RPMI8226 (cell line): ENCODE data around the gene DMD.
"Not testable (repeated sequence)": the region's sequence is repeated elsewhere in the genome, so short reads cannot be mapped to it uniquely, and the experiment has no call there.

Experiments
- DNase-seq: peaks from one replicate; pipeline ENCODE4 v3.0.0-alpha.2; 2015

DMD gene

DNA sequence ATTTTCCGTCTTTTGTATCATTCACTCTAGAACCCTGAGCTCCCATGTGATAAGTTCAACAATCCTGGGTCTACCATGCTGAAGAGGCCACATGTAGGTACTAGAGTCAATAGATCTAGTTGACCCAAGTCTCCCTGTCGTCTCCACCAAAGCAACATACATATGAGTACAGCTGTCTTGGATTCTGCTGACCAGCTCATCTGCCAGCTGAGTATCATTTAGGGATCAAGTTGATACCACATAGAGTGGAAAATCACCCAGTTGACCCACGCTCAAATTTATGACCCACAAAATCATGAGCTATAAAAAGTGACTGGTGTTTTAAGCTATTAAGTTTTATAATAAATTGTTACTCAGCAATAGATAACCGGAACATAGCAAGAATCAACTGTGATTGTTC, 61.8 kb downstream of the DMD start:
- DNase-seq: no peak

DNA sequence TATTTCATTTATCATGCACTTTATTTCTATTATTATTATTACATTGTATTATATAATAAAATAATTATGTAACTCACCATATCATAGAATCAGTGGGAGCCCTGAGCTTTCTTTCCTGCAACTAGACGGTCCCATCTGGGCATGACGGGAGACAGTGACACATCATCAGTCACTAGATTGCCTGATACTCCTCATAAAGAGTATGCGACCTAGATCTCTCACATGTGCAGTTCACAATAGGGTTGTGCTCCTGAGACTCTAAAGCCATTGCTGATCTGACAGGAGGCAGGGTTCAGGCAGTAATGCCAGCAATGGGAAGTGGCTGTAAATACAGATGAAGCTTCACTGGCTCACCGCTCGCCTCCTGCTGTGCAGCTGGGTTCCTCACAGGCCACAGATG, 62.3 kb downstream of the DMD start:
- no peak for DNase-seq

DNA sequence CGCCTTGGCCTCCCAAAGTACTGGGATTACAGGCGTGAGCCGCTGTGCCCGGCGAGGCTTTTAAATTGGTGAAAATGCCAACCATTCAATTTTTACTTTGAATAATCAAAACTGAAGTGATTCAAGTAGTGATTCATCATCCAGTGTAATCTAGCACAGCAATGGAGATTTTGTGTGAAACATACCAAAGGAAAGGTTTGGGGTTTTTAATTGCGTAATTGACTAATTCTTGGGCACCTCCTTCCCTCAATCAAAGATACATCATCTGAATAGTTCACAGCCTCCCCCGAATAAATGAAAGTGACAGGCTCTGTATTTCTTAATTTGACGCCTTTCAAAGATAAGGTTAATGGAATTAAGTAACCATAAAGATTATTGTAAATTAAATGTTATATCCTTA, 69.0 kb downstream of the DMD start:
- no peak for DNase-seq

DNA sequence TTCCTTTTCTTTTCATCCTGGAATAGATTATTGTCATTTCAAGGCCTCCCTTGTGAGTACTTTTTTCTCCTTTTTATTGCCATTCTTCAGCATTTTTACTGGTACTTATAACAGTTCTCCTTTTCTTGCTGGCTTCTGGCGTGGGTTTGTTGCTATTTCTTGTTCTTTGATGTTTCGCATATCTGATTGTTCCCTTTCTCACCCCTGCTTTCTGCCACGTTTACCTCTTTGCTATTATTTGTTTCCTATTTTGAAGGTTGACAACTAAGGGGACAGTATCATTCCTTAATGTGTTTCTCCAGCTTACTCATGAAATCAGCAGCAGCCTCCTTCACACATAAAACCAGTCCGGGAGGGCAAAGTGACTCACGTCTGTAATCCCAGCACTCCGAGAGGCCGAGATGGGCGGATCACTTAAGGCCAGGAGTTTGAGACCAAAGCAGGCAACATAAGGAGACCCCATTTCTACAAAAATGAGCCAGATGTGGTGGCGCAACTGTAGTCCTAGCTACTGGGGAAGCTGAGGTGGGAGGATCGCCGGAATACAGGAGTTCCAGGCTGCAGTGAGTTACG, 72.6 kb downstream of the DMD start:
- no peak for DNase-seq

DNA sequence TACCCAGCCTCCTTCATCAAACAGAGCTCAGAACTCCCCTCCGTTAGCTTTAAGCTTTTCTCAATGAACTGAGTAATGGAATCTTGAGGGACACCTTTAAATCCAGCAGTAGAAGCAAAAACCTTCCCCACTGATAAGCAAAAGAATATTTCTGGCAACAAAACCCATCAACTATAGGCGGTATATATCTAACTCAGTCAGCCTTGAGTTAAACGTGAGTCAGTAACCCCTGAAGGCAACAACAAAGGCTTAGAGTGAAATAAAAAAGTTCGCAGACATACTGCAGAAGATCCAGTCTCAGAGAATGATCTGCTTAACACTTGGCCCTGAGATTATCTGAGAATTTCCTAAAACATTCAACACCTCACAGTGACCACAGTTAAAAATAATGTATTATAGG, 77.2 kb downstream of the DMD start:
- no peak for DNase-seq

DNA sequence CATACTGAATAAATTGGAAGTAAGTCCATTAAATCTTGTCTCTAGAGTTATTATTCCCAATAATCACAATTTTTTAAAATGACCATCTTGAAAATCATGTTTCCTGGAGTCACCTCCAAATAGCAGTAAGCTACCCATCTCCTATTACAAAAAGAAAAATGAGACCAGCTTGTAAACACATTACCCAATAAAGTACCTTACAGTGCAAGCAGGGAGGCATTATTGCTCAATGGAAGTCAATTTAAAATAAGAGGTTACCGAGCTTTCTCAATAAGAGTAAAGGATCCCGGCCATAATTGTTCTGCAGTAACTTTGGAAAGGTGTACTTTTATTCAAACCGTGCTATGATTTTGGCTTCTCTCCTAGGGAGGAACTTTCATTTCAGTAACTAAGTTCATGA, 78.0 kb downstream of the DMD start:
- no peak for DNase-seq

DNA sequence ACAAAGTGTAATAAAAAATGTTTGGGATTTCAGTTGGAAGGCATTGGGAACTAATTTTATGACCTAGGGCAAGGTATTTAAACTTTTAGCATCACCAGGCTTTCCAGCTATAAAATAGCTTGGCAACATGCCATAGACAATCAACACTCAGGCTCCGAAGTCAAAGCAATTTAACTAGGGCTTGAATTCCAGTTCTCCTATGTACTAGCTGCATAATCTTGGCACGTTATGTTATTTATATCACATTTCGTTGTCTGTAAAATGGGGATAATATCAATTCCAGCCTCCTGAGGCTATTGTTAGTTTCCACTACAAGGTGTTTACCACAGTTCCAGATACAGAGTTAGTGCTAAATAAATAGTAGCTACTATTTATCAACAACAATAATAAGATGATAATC, 78.8 kb downstream of the DMD start:
- no peak for DNase-seq

DNA sequence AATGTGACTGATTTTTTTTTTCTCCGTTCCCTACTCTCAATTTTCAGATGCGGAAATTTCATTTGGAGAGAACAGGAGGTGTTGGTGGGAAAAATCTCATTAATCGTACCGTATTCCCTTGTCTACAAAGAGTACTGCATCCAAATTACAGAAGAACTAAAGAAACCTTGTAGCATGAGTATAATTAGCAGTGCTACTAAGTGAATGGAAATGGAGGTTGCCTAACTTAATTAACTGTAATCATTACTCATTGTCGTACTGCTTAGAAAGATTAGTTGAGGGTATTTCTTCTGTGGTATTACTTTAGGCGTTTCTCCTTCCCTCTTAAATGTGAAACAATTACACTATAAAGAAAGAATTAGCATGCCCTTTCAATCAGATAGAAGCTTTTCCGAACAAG, 81.7 kb downstream of the DMD start:
- no peak for DNase-seq

DNA sequence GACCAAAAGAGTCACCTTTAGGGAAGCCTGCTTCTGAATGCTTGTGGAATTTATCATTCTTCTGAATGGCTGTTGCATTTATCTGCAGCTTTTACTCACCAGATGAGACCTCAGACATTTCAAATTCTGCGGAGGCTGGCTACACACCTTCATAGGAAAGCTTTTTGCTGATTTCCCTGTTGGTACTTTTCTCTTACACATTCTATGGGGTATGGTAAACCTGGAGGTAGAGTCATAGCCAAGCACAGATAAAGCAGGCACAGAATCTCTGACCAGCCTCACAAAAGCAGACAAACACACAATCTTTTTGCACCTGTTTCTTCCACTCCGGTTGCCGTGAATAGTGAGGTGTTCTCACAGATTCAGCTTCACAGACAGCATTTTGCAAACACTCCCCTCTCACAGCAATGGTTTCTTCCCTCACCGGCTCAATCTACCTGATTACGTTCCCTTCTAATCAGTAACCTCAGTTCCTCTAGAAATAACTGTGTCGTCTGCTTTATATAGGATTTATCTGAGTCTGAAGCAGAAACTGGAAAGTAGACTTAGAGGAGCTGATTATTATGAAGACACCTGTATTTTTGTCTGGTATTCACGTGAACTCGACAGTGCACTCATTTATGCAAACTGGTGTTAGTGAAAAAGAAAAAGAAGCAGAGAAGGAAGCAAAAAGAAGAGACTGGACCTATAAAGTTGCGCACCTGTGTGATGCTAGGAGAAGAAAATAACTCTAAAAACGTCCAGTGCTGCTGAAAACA, 83.1 kb downstream of the DMD start:
- DNase-seq: no peak

DNA sequence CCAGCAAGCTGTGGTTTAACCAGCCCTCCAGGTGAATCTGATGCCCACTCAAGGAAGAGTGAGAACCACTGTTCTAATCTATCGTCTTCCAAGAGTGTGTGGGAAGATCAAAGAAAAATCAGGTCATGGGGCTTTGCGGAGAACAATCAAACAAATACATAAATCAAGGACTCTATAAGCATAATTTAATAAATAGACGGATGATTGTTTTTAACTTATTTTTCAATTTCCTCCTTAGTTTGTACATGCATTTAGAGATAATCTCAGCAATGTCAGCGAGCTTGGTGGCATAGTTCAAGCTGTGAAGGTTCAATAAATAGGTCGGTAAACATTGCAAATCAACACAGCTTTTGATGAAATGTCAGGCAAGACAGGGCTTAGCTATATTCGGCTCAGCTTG, 84.9 kb downstream of the DMD start:
- DNase-seq: no peak

DNA sequence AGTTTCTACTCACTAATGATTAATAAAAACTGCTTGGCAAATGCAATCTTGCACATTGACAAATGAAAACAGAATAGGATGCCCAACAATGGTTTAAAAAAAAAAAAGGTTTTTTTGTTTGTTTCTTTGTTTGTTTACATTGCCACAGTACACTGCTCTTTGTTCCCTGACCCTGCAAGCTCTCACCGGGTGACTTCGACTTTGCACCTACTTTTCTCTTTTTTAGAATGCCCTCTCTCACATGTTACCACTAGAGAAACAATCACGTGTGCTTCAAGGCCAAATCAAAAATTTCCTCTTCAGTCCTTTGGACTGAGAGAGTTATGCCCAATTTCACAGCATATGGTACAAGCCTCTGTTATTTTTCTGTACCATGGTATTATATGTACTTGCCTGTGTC, 101.5 kb downstream of the DMD start:
- DNase-seq: no peak

DNA sequence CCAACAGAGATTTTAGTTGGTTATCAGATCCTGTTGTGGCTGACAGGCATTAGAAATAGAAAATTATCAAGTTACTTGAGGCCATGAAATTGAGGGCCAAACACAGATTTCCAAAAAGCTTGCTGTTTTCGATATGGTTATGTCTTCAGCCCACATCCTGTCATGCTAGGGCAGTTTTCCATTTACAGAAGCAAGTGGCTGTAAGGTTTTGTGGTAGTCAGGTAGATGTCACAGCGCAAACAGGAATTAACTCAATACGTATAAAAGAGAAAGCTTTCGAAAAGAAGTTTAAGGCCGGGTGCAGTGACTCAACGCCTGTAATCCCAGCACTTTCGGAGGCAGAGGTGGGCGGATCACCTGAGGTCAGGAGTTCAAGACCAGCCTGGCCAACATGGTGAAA, 104.6 kb downstream of the DMD start:
- no peak for DNase-seq

DNA sequence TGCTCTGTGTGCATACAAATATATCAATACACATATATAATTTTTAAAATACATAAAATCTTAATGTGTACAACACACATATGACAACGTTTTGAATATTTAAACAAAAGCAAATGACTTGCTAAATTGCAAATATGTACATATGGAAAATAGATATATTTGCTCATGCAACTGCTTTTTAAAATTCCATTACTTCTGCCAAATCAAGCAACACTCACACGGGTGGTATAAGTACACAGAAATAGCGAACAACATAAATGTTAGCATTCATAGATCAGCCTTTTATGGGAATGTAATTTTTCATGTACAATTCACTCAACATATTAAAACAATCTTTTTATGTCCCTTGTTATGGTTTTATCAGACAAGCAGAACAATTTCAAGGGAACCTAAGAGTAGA, 116.3 kb downstream of the DMD start:
- DNase-seq: no peak

DNA sequence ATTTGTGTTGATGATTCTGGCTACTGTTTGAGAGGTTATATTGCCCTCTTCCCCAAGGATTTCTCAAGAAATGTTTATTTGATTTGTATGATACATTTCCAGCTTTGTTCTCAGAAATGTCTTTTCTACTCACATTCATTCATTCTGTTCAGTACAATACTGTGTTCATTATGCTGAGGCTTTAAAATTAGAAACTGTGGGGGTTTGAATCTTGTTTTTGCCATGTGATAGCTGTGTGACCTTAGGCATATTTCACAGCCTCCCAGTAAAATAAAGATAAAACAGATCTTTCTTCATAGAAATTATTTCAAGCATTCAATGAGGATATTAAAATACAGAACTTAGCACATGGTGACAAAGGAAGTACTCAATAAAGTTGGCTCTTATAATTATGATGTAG, 123.9 kb downstream of the DMD start:
- no peak for DNase-seq

DNA sequence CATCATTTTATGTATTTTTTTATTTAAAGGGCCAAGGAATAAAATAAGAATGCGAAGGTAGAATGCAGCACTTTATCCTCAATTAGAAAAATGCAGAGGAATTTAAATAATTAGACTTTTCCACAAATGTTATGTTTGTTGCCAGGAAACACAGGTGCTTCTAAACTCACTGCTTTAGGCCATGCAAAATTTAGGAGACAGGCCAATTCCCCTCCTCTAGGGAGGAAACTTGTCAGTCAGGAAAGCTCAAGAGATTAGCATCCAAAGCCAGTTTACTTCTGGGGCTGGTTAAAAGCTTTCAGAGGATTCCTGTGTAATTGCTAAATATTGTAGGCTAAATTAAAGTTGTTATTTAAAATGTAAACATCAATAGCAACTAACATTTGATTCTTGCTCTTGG, 124.5 kb downstream of the DMD start:
- DNase-seq: no peak

DNA sequence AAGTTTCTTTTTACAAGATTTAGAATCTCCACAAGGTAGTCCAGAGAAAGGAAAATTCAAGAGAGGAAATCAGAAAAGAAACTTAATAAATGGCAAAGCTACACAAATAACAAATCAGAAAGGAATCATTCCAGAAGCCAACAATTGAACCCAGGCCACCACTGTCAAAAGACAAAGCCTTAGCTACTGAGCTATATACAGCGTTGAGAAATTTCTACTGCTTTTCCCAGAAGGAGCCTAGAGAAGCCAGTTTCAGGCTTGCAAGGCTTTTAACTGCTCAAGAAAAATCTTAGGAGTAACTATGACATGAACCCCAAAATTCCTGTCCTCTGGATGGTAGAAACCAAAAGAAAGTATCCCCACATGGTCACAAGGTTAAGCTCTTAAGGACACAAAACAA, 129.0 kb downstream of the DMD start:
- DNase-seq: no peak

DNA sequence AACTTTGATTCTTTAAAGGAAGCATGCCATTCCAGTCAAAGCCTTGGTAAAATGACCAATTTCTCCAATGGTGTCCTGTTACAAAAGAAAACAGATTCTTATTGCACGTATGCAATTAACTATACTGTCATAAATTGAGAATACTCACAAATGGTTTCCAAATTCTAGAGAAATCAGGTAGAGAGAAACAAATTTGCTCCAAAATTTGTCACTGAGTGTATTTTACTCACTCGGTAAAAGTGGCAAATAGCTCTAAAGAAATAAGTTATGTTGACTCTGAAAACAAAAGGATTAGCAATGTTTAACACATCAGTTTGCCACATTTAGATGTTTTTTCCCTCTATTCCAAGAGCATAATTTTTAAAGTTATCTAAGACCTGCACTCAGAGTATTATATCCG, 133.1 kb downstream of the DMD start:
- no peak for DNase-seq

DNA sequence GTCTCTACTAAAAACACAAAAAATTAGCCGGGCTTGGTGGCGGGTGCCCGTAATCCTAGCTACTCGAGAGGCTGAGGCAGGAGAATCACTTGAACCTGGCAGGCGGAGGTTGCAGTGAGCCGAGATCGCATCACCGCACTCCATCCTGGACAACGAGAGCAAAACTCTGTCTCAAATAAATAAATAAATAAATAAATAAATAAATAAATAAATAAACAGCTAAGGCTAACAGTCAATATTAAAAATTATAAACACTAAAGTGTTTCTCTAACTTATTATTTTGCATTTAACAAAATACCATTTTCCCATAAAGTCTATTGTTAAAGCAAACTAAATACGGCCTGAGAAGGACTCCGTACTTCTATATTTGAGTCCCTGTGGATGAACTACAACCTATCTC, 137.7 kb downstream of the DMD start:
- DNase-seq: not testable (repeated sequence)

DNA sequence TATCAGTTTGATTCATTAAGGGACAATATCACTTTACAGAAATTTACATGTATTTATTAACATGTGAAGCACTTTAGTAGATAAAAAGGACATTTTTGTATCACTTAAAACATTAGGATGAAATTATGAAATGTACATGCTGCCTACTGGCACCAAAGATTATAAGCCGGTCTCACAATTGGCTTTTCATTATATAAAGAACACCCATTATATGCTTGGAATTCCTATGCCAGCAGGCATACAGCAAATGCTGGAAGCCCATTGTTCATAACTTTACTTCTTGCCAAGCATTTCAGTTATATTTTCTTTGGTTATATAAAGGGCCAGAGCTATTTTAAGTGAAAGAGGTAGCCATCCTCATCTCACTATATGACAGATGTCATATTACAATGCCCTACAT, 145.9 kb downstream of the DMD start:
- no peak for DNase-seq

DNA sequence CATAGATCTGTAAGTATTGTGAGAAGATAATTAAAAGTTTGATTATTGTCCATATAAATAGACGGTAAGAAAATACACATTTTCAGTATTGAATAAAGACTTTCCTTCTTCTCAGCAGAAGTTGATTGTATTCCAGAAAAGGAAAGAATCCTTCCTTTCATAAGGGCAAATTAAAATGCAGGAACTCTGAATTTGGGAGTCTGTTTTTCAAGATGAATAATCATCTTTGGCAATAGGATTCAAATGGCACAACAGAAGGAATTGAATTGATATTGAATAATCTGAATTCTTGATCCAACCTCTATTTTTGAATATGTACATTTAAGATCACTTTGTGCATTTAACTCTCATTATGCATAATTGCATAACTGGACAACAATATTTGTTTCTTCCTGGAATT, 149.3 kb downstream of the DMD start:
- no peak for DNase-seq

DNA sequence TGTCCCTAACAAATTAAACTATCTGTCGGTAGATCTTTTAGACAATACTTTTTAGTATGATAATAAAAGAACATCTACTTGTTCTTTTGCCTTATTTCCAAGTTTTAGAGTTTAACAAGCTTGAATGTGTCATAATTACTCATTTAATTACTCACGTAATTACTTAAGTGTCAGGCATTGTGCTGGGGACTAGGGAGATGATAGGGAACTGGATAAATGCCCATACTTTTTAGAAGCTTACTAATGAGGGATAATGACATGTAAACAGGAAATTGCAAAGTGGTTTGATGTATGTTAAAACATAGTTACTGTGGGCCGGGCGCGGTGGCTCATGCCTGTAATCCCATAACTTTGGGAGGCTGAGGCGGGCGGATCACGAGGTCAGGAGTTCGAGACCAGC, 158.3 kb downstream of the DMD start:
- no peak for DNase-seq

DNA sequence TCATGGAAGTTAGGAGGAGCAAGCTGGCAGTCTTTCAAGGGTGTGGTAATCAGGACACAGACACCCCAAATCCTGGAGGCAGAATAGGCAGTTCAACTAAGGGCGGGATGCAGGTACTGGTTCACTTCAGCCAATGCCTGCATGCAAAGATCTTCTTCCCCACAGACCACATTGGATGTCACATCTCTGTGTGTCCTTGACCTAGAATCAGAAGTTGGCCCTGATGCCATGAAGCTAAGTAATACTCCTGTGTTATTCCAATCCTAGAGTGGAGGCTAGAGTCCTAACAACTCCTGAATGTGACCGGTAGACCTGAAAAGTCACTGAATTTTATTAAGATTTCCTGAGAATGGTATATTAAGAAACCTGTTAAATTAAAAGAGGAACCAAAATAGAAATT, 165.5 kb downstream of the DMD start:
- DNase-seq: no peak

DNA sequence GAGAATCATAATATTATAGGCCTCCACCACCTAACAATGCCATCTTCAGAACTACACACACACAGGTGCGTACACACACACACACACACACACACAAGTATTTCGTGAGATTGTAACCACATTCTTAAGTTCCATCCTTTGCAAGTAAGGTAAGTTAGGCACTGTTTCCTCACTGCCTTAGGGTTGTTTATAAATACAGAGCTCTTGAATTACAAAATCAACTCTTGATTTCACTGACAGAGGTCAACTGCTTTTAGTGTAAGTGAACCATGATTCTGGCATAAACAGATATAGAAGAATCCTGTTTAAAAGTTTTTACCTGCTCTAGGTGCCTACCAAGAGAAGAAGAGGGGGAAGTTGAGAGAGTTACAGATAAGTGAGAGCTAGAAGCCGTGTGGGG, 166.1 kb downstream of the DMD start:
- no peak for DNase-seq

DNA sequence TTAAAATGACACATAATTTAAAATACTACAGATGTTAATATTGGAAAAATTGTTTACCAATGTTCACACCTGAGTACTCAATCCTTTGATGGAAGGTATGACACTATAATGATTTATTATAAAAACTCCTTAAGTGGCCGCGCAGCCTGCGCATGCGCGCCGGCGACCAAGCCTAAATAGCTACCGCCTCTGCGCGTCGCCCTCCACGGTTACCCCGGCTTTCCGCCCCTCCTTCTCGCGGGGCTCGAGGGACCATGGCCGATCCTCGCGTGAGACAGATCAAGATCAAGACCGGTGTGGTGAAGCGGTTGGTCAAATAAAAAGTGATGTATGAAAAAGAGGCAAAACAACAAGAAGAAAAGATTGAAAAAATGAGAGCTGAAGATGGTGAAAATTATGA, 170.2 kb downstream of the DMD start:
- DNase-seq: no peak

DNA sequence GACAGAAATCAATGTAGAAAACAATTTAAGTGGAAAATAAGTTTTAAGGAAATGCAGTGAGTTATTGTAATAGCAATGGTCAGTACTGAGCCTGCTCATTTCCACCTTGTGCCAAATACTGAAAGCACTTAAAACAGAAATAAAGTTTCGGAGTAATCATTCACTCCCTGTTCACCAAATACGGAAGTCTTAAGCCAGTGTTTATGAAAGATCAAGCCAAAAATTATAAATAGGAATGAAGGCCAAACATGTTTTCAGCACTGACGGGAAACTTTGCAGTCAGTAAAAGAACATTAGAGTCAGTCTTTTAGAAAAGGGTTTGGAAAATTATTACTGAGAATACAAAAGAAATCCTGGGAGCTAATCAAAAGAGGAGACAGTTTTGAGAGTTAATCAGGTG, 178.6 kb downstream of the DMD start:
- no peak for DNase-seq
